ENCODE data around the gene MSX2.

The MSX2 gene

GRCh38 chr5:174725261-174725990 is 1.0 kb downstream of the MSX2 start (continued):
- TF ChIP-seq ZBTB11 (tag by site-specific recombination; conservative IDR thresholded peaks at IDR 0.05; ENCODE audit: low read depth) (no peak), ZNF221 (tag by site-specific recombination; IDR thresholded peaks at IDR 0.05; ENCODE audit: borderline replicate concordance) (no peak), ZNF112 (tag by site-specific recombination; IDR thresholded peaks at IDR 0.05) (no peak), HOXD13 (CRISPR knock-in tag; IDR thresholded peaks at IDR 0.05; ENCODE audit: borderline replicate concordance) (no peak), YY1 (tag by site-specific recombination; IDR thresholded peaks at IDR 0.05) (no peak), ZNF23 (tag by site-specific recombination; IDR thresholded peaks at IDR 0.05; ENCODE audit: borderline replicate concordance) (no peak), SP7 (tag by site-specific recombination; IDR thresholded peaks at IDR 0.05) (0 out of 2 replicates have a peak, but pooled peaks have one; percentile 28), SETDB1 (IDR thresholded peaks at IDR 0.05; ENCODE audit: insufficient read length, low read length) (no peak), ZNF2 (tag by site-specific recombination; IDR thresholded peaks at IDR 0.05) (no peak), ZNF624 (tag by site-specific recombination; IDR thresholded peaks at IDR 0.05) (no peak), TRIM28 (IDR thresholded peaks at IDR 0.05; ENCODE audit: borderline replicate concordance, low read length) (no peak), BCL11A (tag by site-specific recombination; IDR thresholded peaks at IDR 0.05; ENCODE audit: low read depth) (no peak), ZNF341 (tag by site-specific recombination; IDR thresholded peaks at IDR 0.05; ENCODE audit: low read depth) (peak; percentile 22; the same call in 1 of the 2 replicates)

GRCh38 chr5:174725991-174726601 is 1.7 kb downstream of the MSX2 start:
- TF ChIP-seq ZNF341 (tag by site-specific recombination; IDR thresholded peaks at IDR 0.05; ENCODE audit: low read depth), result peak; percentile 23; the same call in 1 of the 2 replicates
- 0 out of 2 replicates have a peak, but pooled peaks have one; percentile 32 for TF ChIP-seq ZEB2 (tag by site-specific recombination; IDR thresholded peaks at IDR 0.05)
- TF ChIP-seq ZNF621 (tag by site-specific recombination; IDR thresholded peaks at IDR 0.05), result no peak
- no peak for TF ChIP-seq WT1 (tag by site-specific recombination; IDR thresholded peaks at IDR 0.05)
- no peak for TF ChIP-seq HOXC10 (CRISPR knock-in tag; IDR thresholded peaks at IDR 0.05)
- peak; percentile 33; the same call in 1 of the 2 replicates for TF ChIP-seq TCF7L2 (IDR thresholded peaks at IDR 0.05; ENCODE audit: borderline replicate concordance, low read depth, low read length)
- TF ChIP-seq ZNF585B (tag by site-specific recombination; IDR thresholded peaks at IDR 0.05), result no peak
- no peak for TF ChIP-seq ZNF394 (tag by site-specific recombination; IDR thresholded peaks at IDR 0.05; ENCODE audit: borderline replicate concordance)
- no peak for TF ChIP-seq ZNF664 (tag by site-specific recombination; IDR thresholded peaks at IDR 0.05)
- TF ChIP-seq SCRT2 (tag by site-specific recombination; IDR thresholded peaks at IDR 0.05), result peak; percentile 74
- TF ChIP-seq SCRT1 (tag by site-specific recombination; IDR thresholded peaks at IDR 0.05; ENCODE audit: borderline replicate concordance), result peak; percentile 13; the same call in 1 of the 2 replicates
- TF ChIP-seq ATF2 (tag by site-specific recombination; IDR thresholded peaks at IDR 0.05; ENCODE audit: low read depth), result peak; percentile 73
- TF ChIP-seq ZNF26 (tag by site-specific recombination; IDR thresholded peaks at IDR 0.05), result no peak
- TF ChIP-seq YY1 (tag by site-specific recombination; IDR thresholded peaks at IDR 0.05), result no peak
- TF ChIP-seq PRDM1 (tag by site-specific recombination; IDR thresholded peaks at IDR 0.05), result peak; percentile 62; the same call in 1 of the 2 replicates
- no peak for TF ChIP-seq HIC1 (tag by site-specific recombination; IDR thresholded peaks at IDR 0.05)
- H3K4me3 ChIP-seq (ENCODE audit: low read depth, low read length), result peak overlapping the region; percentile 80
- peaks cover 35% of the 10 kb centered on the region for H3K4me1 ChIP-seq (ENCODE audit: control insufficient read depth, insufficient read depth, low read length)
- H3K9me3 ChIP-seq (ENCODE audit: control insufficient read depth, insufficient read depth, low read depth, low read length), result no peaks in the 10 kb centered on the region
- CTCF ChIA-PET, result interaction anchor here (1.1 kb wide), 2 partner anchors 302 to 306 kb away, joined by 3 to 4 read pairs; no protein-coding TSS in a partner anchor
- peak overlapping the region; percentile 25; the same call in 1 of the 2 replicates for H3K27ac ChIP-seq (ENCODE audit: extremely low read depth, low read depth, low read length)
- POLR2A ChIA-PET, result interaction anchor here (0.6 kb wide), 2 partner anchors 166 to 358 kb away, joined by 3 read pairs; no protein-coding TSS in a partner anchor
- H3K36me3 ChIP-seq (ENCODE audit: control insufficient read depth in 2 of 2, insufficient read depth in 1 of 2, low read length in 2 of 2), result peaks cover 10 to 44% of the 10 kb centered on the region in 2 experiments

Data from HEK293 (cell line).